Measurements from ENCODE around the gene LPCAT2.
"Not testable (repeated sequence)": the region's sequence is repeated elsewhere in the genome, so short reads cannot be mapped to it uniquely, and the experiment has no call there.

The LPCAT2 gene

GRCh38 chr16:55592306-55592705, 83.4 kb downstream of the LPCAT2 start:
- DNase-seq (ENCODE audit: low read depth, low spot score) = no peak

- DNase-seq (ENCODE audit: low read depth, low spot score) = no peak
Observed at GRCh38 chr16:55597928-55598327, 89.1 kb downstream of the LPCAT2 start.

GRCh38 chr16:55605754-55606336, 97.0 kb downstream of the LPCAT2 start:
- DNase-seq (ENCODE audit: low read depth, low spot score) = no peak

DNA sequence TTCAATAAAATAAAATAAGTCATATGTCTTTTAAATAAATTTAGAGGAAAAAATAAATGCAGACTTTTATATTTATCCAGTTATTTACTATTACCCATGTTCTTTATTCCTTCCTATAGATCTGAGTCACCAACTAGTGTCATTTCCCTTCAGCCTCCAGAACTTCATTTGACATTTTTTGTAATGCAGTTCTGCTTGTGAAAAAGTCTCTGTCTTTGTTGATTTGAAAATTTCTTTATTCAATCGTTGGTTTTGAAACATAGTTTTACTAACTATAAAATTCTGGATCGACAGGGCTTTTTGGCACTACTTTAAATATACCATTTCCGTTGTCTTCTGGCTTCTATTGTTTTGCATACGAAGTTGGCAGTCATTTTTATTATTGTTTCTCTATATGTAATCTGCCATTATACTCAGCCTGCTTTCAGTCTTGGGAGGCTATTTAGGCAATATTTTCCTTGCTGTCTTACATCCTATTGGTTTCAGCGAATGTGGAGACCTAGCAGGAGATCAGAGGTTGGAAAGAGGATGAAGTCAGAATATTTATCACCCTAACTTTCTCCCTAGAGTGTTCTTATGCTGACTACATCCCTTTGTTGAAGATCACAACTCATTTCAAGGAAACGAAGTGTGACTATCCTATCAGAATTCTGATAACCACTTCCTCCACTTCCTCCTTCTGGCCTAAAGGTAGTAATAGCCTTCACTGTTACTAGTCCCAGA, 104.9 kb downstream of the LPCAT2 start:
- no peak for DNase-seq (ENCODE audit: low read depth, low spot score)

DNA sequence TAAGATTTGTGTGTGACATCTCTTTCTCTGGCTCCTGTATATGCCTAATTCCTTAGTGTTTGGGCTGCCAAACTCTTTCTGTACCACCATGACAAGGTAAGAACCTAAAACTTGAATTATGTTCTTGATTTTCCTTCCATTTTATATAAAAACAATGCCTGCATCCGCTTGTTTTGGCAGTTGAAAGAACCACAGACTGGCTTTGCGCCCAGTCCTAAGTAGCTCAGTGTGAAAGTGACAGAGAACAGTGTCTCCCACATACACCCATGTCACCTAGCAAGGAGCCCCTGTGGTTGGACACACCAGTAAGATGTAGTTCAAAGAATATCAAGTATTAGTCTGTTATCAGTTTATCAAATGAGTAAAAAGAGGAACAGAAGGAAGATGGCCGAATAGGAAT, 106.2 kb downstream of the LPCAT2 start:
- DNase-seq (ENCODE audit: low read depth, low spot score) = no peak

DNA sequence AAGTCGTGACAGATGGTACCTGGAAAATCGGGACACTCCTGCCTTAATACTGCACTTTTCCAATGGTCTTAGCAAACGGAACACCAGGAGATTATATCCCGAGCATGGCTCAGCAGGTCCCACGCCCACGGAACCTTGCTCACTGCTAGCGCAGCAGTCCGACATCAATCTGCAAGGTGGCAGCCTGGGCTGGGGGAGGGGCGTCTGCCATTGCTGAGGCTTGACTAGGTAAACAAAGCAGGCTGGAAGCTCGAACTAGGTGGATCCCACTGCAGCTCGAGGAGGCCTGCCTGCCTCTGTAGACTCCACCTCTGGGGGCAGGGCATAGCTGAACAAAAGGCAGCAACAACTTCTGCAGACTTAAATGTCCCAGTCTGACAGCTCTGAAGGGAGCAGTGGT, 106.8 kb downstream of the LPCAT2 start:
- DNase-seq (ENCODE audit: low read depth, low spot score) = not testable (repeated sequence)

DNA sequence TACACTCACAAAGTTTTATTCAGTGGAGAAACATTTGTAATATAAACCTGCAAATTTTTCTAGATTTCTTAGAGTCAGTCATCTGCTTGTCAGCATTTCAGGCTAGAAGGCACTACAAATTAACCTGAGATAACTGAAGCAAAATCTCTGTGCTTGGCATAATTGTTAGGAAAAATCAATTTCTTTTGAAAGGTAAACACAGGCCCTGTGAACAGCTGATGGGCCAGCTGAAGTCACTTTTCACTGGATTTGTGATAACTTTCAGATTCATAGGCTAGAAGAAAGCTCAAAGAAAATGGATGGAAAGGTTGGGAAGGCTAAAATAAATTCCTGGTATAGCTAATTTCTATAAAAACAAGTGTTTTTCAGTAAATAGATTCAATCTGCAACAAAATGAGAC, 112.9 kb downstream of the LPCAT2 start:
- DNase-seq (ENCODE audit: low read depth, low spot score) = no peak

GRCh38 chr16:55622272-55622671, 113.4 kb downstream of the LPCAT2 start:
- DNase-seq (ENCODE audit: low read depth, low spot score) = no peak

DNA sequence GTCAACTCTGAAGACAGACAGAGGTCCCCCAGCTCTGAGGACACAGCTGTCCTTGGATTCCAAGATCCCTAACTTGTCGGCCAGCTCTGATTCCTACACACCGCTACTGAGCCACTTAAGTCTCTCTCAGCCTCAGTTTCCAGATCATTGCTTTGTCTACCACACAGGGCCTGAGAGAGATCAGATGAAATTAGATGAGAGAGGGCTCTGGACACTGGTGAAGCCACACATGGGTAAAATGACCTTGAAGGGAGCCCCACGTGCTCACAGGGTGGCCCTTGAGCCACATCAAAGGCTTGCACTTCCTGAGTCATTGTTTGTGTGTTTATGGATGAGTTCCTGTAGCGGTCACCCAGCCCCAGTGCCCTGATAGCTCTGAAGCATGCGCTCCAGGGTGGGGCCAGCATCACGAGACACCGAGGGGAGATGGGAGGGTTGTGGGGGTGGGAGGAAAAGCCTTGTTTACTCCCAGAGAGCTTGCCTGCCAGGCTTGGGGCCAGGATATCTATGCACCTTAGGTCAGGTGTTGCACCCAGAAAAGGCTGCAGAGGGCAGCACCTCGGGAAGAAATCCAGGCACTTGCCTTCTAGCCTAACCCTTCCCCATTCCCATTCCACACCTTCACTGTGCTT, 114.2 kb downstream of the LPCAT2 start:
- DNase-seq (ENCODE audit: low read depth, low spot score) = no peak

GRCh38 chr16:55623640-55624039, 114.8 kb downstream of the LPCAT2 start:
- DNase-seq (ENCODE audit: low read depth, low spot score) = no peak

DNA sequence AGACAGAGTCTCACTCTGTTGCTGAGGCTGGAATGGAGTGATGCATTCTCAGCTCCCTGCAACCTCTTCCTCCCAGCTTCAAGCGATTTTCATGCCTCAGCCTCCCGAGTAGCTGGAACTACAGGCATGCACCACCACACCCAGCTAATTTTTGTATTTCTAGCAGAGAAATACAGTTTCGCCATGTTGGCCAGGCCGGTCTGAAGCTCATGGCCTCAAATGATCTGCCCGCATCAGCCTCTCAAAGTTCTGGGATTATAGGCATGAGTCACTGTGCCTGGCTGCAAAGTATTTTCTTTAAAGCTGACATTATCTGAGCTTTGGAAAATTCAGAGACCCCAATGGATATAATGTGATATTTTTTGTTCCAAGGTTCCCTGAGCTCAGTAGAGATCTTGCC, 115.8 kb downstream of the LPCAT2 start:
- no peak for DNase-seq (ENCODE audit: low read depth, low spot score)

GRCh38 chr16:55625843-55626242, 117.0 kb downstream of the LPCAT2 start:
- DNase-seq (ENCODE audit: low read depth, low spot score) = no peak

DNA sequence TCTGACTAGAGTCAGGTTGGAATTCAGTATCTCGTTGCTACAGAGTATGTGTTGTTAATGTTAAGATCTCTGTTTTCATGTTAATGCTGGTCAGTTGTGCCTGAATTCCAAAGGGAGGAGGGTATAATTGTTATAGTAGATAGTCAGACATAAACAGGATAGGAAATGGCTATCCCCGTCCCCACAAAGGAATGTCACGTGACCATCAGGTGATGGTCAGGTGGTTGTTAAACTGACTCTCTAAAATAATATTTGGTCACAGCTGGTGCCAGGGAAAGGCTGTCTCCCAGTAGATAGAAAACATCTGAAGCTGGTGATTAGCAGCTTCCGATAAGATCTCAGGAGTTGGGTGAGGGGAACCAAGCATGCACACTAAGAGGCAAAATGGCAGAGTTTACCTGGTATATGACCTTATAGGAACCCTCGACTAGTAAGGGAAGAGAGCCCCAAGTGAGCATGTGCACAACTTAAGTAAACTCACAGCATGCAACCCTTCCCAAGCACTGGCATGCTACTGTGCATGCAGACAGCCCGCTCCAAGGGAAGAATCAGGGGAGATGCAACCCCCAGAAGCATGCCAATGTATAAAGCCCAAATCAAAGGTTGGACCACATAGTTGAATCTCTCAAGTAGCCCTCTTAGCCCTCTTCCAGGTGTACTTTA, 119.6 kb downstream of the LPCAT2 start:
- no peak for DNase-seq (ENCODE audit: low read depth, low spot score)

DNA sequence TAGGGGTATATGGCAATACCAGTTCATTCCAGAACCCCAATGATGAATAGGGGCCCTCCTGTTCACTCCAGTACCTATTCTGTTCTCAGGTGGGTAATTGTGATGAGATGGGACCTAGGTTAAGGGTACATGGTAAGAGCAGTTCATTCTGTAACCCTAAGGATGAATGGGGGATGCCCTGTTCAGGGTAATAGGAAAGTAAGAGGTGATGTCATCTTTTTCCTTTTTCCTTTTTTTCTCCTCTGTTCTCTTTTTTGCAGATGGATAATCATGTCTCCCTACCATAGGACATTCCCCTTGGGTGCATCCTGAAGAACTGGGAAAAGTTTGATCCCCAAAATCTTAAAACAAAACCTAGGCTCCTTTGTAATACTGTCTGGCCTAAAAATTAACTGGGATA, 121.9 kb downstream of the LPCAT2 start:
- DNase-seq (ENCODE audit: low read depth, low spot score) = no peak

DNA sequence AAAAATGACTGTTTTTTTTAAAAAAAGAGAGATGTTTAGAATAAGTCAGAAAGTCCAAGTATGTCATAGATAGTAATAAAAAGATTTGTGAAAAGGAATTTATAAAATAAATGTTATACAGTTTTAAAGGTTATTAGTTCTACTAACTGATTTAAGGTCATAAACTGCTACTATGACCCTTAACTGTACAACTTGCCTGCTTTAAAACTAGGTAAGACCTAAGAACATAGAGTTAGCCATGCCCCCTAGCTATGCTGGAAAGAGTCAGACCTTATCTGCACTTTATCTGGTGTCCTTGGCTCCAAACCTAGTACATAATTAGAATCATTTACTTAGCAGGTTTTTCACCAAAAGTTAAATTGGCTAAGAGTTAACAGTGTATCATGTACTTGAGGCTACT, 123.4 kb downstream of the LPCAT2 start:
- DNase-seq (ENCODE audit: low read depth, low spot score) = no peak

DNA sequence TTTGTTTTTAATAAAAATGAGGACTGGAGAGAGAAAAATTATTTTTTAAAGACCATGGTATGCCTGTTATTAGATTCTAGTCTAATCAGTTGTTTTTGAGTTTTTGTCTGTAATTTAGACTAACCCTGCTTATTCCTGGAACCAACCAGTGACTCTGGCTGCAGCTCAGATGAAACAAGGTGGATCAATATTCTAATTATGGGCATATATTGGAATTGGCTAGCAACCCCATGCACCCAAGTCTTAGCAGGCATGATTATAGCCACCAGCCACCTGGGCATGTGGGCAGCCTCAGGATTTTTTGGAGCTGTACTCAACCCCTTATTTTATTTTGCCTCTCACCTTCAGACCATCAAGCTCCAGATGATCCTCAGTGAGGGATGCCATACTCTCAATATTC, 125.3 kb downstream of the LPCAT2 start:
- no peak for DNase-seq (ENCODE audit: low read depth, low spot score)

Measured in smooth muscle cell of the brain vasculature (primary cell).